ENCODE measurements around the gene TRIM43.
"Not testable (repeated sequence)": the region's sequence is repeated elsewhere in the genome, so short reads cannot be mapped to it uniquely, and the experiment has no call there.

TRIM43 gene

DNA sequence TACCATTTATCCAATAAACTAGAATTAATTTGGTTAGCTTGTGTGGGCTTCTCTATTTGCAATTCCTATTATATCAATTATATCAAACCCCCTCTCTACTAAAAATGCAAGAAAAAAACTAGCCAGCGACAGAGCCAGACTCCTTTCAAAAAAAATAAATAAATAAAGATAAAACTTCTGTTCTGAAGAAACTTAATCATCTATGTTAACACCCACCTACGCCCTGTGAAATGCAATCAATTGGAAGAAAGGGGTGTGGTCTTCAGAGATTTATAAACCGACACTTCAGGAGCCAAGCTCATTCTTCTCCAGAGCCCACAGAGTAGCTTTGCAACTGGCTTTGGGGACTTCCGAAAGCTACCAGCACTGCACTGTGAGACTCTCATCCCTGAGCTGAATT, at the start of gene TRIM43:
TRIM43 (plus strand) TSS at position 301 of the 400 bp plus-strand sequence. CDS start 2,023 bp downstream, outside the sequence.
- not testable (repeated sequence) for DNase-seq

DNA sequence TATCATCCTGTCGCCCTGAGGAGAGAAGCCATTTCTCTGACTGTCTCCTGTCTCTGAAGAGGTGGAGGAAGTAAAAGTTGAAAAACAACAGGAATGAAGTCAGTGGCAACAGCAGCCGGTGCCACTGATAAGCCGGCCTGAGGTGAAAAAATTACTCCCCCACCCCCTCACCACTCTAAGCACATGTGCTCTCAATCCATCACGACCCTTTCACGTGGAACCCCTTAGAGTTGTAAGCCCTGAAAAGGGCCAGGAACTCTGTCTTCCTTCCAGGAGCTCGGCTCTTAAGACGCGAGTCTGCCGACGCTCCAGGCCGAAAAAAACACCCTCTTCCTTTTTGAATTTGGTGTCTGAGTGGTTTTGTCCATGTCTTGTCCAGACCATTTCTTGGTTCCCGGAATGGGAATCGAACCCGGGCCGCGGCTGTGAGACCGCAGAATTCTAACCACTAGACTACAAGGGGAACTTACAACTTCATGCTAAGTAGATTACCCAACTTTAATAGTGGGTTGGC, 40.7 kb upstream of the TRIM43 start:
- DNase-seq = no peak

DNA sequence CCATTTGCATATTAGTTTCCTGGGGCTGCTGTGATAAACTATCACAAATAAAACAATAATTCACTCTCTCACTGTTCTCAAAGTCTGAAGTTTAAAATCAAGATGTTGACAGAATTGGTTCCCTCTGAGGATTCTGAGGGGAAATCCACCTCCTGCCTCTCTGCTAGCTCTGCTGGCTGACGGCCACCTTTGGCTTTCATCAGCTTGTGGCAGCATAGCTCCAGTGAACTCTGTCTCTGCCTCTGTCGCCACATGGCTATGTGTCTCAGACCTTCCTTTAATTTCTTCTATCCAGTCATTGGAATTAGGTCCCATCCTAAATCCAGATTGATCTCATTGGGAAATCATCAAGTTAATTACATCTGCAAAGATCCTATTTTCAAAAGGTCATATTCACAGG, 38.9 kb upstream of the TRIM43 start:
- DNase-seq = no peak

DNA sequence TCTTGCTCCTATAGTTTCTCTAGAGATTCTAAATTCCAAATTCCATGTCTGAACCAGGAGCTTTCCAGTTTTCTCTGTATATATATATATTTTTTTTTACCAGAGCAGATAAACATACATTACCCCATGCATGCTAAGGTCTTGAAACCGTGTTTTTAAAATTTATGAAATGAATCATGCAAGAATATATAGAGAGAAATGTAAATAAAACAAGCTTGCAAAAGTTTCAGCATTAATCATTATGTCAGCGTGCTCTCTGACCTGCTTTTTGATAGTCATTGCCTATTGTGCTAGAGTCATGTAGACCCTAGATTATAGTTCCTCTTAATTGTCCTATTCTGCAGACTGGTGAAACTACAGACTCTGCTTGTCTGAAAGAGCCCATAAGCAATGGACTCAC, 22.6 kb upstream of the TRIM43 start:
- no peak for DNase-seq

DNA sequence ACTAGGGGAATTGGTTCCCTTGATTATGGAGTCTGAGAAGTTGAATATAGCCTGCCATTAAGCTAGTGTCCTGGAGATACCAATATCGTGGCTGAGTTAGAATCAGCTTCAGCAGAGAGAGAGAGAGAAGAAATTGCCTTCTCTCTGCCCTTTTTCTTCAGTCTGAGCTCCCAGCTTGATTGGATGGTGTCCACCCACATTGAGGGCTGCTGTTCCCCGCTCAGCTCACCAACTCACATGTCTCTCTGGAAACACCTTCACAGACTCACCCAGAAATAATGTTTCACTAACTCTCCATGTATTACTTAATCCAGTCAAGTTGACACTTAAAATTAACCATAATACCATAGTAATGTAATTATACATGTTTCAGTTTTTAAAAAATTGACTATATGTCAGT, 17.9 kb upstream of the TRIM43 start:
- DNase-seq = no peak

DNA sequence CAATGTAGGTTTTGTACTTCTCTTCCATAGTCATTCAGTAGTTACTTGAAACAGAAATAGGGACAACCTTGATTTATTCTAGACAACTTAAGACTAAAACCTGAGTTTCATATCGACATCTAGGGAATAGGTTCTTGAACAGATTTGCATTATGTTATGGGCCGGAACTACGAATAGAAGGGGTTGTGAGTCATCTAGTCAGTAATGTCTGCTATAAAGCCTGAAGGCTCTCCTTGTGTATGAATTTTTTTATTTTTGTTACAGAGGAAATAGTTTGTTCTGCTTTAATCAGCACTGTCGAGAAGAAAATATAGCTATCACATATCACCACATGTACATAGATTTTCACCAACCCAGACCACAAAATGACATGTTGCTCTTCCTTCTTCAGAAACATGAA, 17.3 kb upstream of the TRIM43 start:
- DNase-seq = no peak

DNA sequence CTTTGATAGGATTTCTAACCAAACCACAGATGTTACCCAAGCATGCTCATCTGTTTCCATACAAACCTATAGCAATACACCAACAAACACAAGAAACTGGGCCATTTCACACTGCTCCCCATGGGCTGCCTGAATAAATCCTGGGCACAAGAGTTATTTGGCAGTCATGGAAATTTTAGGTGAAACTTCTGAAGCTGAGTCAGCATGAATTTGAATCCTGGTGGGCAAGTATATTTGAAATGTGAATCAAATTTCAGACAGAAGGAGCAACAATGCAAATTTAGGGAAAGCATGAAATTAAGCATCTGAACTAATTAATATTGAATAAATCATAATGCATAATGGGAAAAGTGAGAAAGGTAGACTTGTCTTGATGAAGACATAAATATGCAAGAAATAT, 15.9 kb upstream of the TRIM43 start:
- no peak for DNase-seq

DNA sequence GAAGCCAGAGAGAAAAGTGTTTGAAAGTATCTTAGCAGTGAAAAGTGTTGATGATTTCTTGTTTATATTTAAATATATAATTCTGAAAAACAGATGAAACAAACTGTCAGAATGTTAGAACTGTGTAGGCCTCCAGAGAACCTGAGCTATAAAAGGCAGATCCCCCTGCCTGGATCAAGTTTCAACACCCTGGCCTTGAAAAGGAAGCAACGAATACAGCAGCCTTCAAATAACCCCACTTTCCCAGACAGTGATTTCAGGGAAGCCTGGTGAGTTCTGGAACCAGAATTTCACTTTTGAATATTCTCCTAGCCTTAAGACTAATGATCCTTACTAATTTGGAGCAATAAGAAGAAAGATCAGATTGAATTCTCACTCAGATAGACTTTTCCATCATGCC, 13.3 kb upstream of the TRIM43 start:
- no peak for DNase-seq

DNA sequence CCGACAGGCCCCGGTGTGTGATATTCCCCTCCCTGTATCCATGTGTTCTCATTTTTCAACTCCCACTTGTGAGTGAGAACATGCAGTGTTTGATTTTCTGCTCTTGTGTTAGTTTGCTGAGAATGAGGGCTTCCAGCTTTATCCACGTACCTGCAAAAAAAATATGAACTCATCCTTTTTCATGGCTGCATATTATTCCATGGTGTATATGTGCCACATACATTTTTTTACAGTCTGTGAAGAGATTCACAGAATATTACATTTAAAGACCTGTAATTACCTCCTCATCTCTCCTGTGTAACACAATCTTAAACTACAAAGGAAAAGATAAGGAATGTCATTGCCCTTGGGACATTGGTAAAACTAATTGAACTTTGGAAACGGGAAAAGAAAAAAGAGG, 8.3 kb upstream of the TRIM43 start:
- not testable (repeated sequence) for DNase-seq

DNA sequence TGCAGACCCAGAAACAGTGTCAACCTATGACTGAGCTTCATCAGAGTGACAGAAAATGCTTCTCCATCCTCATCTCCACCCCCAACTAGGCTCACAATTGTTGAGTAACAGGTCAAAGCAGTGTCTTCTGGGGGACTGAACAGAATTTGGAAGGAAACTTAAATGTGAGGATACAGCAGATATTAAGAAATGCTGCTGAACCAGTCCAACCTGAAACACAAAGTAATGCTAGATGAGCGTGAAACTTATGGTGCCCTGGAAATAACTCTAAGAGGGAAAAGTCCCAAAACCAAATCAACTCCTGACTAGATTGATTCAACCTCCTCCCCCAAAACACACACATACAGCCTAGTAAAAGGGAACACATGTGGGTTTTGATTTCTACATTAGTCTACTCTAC, 7.5 kb upstream of the TRIM43 start:
- not testable (repeated sequence) for DNase-seq

DNA sequence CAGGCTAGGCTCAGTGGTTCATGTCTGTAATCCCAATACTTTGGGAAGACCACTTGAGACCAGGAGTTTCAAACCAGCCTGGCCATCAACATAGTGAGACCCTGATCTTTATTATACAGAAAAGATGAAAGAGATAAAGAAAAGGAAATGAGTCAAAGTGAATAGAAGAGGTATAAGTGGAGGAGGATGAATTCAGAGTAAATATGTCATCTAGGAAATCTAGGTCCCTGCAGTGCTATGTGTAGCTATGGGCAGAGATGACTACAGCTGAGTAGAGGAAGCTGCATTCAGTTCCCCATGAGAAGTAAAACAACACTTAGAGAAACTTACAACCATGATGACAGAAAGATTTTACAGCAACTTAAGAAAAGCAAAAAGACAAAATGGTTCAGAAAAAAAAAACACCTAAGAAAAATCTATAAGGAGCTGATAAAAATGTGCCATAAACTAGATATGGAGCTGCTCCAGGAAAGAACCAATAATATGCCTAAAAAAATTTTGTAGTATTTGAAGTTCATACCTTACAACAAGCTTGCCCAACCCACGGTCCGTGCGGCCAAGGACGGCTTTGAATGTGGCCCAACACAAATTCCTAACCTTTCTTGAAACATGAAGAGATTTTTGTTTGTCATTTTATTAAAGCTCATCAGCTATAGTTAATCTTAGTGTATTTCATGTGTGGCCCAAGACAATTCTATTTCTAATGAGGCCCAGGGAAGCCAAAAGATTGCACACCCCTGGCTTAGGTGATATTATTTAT, 1.8 kb upstream of the TRIM43 start:
- not testable (repeated sequence) for DNase-seq

DNA sequence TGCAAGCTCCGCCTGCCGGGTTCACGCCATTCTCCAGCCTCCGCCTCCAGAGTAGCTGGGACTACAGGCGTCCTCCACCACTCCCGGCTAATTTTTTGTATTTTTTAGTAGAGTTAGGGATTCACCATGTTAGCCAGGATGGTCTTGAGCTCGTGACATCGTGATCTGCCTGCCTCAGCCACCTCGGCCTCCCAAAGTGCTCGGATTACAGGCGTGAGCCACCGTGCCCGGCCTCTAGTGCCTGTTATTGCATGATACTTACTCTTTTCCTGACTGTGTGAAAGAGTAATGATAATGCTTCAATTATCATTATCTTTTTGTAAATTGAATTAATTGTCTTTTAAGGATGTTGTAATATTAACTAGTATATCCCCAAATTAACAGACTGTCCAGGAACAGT, 1.2 kb downstream of the TRIM43 start:
- DNase-seq = not testable (repeated sequence)

DNA sequence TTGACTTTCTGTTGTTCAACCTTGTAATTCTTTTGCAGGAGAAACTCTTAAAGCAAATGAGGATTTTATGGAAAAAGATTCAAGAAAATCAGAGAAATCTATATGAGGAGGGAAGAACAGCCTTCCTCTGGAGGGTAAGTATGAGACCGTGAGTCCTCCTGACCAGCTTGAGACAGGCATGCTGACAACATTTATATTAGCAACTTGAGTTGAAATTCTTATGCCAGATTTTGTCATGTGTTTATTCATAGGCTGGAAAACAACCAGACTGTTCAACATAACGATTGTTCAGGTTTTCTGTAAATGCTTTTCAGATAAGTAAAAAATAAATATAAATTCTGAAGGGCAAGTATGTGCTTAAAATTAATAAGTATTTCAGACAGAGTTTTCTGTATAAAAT, 3.2 kb downstream of the TRIM43 start:
- not testable (repeated sequence) for DNase-seq

DNA sequence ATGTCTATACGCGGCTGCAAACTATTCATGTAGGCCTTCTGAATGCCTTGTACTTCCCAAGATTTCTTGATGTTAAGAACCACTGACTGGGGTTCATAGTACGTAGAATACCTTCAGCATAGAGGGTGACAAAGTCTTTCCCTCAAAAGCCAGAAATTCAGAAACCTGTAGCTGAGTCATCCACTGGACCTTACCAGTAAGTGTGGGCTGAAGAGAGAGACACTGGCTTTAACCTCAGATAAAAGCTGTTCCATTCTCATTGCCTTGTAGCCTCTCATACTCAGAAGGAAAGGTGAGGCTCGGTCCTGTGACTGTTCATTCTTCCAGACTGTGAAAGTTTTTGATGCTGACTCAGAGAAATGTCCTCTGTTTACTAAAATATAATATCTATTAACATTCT, 9.5 kb downstream of the TRIM43 start:
- DNase-seq = not testable (repeated sequence)

DNA sequence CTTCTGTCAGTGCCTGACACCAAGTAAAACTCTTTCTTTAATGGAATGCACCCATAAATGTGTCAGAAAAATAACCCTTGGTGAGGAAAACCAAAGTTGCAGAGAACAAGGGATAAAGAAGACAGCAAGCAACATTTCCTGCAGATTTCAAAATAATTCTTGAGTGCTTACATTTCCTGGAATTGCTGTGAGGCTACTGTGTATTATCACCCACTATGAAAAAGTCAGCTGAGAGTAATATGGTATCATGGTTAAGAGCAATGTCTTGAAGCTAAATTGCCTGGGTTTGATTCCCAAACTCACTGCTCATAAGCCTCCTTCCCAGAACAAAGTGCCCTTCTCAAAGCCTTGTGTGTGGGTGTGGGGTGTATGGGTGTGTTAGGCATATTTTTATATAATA, 10.3 kb downstream of the TRIM43 start:
- not testable (repeated sequence) for DNase-seq

DNA sequence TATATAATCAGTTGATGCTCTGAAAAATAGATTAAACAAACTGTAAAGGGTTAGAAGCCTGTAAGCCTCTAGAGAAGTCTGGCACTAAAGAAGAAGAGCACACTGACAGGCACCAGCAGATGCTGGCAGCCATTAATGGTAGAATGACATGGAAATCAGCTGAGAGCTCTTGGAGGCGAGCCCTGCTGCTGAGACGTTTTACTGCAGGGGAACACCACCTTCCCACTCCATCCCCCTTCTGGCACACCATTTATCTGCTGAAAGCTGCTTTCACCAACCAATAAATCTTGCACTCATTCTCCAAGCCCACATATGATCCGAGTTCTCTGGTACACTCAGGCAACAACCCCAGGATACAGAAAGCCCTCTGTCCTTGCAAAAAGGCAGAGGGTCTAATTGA, 16.6 kb downstream of the TRIM43 start:
- not testable (repeated sequence) for DNase-seq

DNA sequence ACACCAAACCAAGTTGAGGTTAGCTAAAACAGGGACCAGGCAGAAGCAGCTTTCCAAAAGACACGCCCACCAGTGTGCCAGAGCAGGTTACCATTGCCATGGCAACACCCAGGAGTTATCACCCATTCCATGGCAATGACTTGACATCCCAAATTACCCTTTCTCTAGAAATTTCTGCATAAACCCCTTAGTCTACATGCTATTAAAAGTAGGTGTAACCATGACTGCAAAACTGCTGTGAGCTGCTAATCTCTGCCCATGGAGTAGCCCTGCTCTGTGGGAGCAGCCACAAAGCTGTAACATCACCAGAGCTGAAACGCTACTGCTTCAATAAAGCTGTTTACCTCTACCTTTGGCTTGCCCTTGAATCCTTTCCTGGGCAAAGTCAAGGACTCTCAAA, 18.0 kb downstream of the TRIM43 start:
- DNase-seq = not testable (repeated sequence)

DNA sequence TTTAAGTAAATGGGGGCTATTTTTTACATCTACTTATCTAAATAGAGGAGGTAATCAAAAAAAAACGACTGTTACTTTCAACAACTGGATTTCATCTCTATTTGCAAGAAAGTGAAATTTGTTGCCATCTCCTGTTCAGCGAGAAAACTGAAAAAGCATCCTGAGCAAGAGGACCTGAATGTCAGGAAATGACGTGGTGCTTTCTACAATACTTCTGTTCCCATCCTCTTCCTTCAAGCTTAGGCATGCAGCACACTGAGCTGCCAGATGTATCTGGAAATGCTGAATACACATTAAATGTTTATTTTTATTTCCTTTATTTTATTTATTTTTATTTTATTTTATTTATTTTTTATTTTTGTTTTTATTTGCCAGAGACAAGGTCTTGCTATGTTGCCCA, 21.2 kb downstream of the TRIM43 start:
- not testable (repeated sequence) for DNase-seq

DNA sequence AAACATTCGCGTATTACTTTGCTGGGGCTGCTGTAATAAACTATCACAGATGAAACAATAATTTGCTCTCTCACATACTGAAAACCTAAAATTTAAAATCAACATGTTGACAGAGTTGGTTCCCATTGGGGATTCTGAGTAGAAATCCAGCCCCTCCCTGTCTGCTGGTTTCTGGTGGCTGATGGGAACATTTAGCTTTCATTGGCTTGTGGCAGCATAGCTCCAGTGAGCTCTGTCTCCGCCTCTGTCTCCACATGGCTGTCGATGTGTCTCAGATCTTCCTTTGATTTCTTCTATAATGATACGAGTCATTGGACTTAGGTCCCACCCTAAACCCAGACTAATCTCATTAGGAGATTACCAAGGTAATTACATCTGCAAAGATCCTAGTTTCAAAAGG, 30.9 kb downstream of the TRIM43 start:
- DNase-seq = not testable (repeated sequence)

DNA sequence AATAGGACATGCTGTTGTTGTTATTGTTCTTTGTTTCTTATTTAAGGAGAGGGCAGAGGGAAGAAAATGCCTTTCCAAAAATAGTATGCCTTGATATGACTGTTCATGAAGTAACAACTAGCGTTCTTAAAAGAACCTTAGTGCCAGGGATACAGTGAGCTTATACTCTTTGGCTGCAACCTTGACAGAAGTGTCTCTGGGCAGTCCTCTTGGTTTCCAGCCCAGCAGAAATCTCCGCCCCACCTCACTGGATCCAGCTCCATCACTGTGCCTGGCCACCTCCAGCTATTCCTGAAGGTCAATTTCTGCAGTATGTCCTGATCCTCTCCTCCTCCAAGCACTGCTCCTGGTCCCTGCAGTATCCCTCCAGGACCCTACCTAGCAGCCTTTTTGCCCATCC, 39.2 kb downstream of the TRIM43 start:
- DNase-seq = not testable (repeated sequence)

DNA sequence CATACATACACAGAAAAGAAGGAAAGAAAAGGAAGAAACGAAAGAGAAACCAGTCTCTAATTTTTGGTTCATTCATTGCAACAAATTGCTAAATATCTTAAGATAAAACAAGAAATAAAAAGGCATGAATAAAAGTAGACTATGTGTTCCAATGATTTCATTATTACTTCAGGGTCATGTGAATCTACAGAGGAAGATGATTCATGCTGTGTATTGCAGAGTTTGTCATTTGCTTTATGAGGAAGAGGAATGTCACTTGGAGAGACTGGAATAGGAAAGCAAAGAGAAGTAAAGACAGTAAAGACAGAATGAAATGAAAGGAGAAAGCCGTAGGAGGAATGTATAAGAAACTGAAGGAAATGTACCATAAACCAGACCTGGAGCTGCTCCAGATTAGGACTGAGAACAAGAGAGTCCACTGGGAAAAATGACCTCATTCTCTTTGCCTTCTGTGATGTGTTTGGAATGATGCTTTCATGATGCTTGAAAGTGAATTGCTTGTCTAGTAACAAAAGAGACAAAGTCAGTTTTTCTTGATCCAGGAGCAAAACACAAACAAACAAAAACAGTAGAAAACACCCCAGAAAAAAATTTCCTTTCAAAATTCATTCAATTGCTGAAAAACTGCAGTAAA, 41.9 kb downstream of the TRIM43 start:
- not testable (repeated sequence) for DNase-seq

DNA sequence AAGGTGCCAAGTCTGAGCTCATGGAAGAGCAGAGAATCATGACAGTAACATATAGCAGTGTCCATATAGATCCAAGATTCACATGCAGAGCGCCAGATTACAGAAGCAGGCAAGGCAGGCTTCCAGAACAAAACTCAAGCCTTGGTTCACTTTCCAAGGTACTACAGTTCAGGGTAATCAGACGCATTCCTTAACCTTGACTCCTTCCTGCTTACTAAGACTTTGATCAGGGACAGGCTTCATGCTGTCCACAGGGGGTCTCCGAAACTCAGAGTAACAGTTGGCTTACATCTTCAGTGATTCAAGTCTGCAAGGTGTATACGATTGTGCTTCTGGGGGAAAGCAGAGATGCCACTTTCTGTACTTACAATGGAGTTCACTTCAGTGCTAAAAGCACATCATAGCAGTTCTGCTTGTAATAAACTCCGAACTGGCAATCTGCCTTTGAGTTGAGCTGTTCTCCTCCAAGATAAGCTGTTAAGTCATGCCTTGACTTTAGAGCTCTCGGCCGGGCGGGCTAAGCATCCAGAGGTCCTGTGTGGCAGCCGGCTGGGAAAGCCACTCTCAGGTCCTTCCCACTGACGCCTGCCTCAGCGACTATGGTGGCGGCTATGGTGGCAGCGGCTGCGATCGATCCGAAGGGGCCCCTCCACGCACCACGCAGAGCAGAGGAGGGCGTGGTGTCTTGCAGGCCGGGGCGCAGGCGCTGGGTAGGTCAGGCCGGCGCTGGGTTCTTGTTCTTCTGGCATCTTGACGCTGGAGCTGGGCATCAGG, 48.9 kb downstream of the TRIM43 start:
- DNase-seq = not testable (repeated sequence)

DNA sequence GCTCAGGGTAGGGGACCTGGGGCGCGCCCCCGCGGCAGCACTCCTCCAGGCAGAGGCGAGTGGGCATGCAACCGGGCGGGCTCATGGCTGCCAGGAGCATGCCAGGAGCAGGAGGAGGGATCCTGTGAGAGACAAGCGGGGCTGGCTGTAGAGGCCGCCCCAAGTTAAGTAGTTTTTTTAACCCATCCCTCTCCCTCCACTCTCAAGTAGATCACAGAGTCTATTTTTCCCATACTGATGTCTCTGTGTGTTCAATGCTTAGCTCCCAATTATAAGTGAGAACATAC, 49.4 kb downstream of the TRIM43 start:
- not testable (repeated sequence) for DNase-seq

DNA sequence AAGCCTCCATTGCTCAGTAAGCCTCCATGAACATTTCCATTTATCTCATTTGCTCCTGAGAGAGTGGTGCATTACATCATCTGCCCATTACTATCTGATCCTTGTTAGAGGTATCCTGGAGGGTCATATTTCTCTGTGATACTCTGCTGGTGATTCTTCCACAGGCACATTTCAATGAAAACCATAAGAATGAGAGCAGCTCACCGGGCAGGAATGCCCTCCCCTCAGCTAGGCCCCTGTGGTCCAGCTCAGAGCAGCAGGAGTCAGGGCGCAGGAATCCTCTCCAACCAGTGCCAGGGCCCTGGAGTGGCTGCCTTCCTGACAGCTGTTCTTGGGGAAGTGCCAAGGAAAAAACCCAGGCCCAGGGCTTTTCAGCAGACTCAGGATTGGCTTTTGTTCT, 50.0 kb downstream of the TRIM43 start:
- not testable (repeated sequence) for DNase-seq
